HG03066 (cell line): Measurements from ENCODE around the gene RTL5.

Experiments
- ATAC-seq: cut with Tn5 transposase; IDR thresholded peaks from one replicate; pipeline ENCODE4 v1.9.1; 2021; ENCODE audit warnings: low read depth; ENCODE audit not compliant: unreplicated experiment

The RTL5 gene

DNA sequence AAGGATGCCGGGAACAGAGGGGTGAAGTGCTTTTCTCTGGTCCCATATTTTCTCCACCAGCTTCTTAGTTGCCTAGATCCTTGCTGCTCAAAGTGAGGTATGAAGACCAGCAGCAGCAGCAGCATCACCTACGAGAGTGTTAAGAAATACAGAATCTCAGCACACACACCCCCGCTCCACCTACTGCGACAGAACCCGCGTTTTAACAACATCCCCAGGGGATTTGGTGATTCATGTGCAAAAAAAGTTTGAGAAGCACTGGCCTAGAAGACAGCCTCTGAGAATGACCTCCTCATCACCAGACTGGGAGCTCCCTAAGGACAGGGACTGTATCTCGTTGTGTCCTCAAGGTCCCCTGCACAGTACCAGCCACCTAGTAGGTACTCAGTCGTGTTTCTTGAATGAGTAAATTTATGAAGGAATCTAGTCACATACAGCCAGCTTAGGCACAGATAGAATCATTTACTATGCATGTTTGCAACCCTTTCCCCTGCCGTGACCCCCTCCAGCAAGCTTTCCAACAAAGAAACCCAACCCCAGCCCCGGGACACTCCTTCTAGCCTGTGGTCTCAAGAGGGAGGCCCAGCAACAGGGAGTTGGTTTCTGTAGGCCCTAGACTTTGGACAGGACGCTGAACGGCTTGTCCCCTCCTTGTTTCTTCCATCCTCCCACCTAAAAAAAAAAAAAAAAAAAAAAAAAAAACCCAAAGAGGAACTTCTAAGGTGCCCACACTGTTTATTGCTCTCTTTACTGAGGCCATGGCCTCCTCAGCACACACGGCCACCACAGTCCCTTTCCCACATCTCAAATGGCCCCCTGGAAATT, 21.5 kb downstream of the RTL5 start:
- no peak for ATAC-seq

DNA sequence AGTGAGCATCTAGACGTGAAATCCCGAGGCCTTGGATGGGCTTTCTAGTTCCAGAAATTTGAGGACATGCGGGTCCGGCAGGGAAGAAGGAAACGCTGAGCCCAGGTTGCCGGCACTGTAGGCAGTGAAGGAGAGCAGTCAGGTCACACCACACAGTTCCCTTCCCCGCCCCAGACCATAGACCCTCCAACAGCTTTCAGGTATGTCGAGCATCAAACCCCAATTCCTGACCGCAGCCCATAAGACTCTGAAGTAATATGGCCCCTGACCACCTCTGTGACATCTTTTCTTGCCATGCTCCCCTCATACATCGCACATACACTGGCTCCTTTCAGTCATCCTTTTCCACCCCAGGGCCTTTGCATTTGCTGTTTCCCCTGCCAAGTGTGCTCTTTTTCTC, 23.0 kb downstream of the RTL5 start:
- no peak for ATAC-seq

DNA sequence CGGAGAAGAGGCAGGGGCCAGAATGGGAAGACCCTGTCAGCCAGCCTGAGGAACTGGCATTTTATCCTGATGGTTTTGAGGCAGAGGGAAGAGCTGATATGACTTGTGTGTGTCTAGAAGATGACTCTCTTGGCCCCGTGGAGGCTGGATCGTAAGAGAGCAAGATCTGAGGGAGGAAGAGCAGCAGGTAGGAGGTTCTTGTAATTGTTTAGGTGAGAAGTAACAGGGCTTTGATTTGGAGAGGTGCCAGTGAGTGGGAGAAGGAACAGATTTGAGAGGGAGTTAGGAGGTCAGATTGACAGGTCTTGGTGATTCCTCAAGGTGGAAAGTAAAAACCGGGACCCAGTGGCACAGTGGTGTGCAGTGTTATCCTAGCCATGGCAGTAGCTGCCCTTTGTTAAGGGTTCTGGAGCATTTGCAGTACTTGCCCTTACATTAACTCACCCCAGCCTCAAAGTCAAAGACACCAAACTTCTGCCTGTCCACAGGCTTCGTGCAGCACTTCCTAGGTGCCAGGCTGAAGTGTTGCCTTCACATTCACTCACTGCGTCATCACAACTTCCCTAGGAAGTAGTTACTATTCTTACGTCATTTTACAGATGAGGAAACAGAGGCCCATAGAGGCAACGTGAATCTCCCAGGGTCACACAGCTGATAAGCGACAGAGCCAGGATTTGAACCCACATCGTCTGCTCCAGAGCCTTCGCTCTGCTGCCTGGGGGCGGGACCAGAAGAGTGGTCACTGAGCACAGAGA, 23.7 kb downstream of the RTL5 start:
- no peak for ATAC-seq

DNA sequence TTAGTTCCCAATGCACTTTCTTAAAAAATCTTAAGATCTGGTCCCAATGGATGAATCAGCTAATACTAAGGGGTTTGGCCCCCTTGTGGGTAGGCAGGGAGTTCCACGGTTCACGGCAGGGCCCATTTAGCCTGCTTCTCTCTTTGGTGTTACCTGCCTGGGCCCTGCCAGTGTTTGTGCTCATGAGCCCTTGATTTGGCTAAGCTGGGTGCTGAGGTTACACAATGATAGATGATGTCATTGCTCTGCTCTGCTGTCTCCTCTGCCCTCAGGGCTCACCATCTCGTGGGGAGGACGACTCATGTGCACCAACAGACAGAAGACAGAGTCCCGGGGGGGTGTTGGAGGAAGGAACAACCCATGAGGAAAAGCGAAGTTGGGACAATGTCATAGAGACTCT, 24.4 kb downstream of the RTL5 start:
- no peak for ATAC-seq

DNA sequence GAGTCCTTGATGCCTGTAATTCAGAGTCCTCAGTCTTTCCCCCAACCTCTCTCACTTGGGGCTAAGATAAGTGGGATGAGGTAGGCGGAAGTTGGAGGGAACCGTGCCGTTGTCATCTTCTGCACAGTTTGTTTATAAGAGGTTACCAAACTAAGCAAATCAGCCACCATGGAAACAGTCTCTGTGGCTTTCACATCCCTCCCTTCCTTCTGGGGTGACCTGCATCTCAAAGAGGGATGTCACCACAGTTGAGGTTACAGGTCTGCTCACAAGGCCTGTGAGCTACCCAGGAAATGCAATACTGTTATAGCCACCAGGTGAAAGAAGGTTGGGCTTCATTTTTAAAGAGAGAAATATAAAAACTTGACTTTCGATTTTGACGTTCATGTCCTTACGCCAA, 26.3 kb downstream of the RTL5 start:
- ATAC-seq = peak; percentile 46

DNA sequence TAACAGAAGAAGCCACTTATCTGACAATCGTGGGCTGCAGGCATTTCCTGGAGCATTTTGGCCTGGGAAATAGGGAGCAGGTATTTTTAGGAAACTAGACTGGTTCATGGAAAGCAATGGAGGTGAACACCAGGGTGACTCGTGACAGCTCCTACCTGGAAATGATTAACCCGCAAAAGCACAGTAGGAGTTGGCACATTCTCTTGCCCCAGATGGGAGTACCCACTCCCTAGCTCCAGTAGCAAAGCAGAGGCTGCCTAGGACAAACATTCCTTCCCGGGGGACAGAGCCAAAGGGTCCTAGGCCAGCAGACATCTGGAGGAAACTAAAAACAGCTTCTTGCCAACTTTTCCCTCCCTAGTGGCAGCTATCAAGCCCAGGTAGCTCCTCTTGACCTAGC, 29.0 kb downstream of the RTL5 start:
- no peak for ATAC-seq

DNA sequence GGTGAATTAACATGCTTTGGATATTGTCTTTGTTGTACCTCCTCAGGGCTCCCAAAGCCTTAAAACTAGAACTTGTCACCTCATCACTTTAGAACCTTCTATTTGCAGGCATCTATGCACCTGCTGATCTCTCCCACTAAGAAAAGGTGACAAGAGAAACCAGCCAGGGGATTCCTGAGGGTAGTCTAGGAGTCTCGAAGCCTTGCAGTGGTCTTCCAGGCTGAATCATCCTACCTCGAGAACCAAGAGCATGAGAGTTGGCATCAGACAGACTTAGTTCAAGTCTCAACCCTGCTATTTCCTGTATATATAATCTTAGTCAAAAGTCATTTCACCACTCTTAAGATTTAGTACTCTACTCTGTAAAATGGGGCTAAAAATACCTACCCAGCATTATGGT, 29.6 kb downstream of the RTL5 start:
- no peak for ATAC-seq

DNA sequence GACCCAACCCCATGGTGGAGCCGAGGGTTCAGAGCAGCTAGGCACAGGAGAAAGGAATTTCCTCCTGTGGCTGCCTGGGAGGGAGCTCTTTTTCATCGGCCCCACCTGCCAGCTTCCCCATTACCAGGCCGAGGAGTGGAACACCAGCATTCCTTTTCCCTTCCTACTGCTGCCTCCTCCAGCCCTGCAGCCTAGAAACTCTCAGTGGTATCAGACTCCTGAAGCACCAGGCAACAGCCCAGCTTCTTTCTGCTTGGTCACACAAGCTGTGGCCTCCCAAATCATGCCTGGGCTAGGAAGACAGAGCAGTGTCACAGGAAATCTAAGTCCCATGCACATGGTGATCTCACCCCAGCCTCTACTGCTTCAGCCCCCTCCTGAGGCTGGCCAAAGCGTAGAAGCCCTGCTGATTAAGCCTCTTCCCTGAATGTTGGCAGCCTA, 30.1 kb downstream of the RTL5 start:
- ATAC-seq = no peak

DNA sequence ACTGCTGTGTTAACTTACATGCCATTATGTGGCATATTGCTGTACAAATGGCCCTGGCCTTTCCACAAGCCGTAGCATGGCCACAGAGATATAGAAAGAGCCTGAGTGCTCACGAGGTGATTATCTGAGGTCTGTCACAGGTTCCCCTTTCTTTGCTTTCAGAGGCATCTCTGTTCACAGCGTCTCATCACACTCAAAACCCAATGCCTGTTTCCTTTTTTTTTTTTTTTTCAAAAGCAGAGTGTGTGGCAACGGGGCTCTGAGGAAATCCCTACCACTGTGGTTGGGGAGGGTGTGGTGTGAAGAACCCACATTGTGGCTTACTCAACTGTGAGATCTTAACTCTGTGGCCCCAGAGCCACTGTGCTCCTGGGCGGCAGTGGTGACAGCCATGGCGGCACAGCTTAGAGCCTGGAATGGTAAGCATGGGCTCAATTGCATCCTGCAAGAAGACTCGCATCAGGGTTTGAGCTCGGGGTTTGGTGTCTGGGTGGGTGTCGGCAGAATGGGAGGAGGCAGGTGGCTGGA, 30.8 kb downstream of the RTL5 start:
- ATAC-seq = peak; percentile 76

DNA sequence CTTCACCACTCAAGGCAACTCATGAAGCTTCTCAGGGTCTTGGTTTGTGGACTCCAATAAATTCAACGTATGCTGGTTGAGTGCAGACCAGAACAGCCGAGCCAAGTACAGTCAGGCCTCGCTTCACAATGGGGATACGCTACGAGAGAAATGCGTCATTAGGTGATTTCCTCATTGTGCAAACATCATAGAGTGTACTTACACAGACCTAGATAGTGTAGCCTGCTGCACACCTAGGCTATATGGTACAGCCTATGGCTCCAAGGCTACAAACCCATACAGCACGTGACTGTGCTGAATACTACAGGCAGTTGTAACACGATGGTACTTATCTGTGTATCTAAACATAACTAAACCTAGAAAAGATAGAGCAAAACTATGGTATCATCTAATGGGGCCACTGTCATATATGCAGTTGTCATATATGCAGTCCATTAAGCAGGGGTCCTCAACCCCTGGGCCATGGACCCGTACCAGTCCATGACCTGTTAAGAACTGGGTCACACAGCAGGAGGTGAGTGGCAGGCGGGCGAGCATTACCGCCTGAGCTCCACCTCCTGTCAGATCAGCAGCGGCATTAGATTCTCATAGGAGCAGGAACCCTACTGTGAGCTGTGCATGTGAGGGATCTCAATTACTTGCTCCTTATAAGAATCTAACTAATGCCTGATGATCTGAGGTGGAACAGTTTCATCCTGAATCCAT, 31.5 kb downstream of the RTL5 start:
- no peak for ATAC-seq

DNA sequence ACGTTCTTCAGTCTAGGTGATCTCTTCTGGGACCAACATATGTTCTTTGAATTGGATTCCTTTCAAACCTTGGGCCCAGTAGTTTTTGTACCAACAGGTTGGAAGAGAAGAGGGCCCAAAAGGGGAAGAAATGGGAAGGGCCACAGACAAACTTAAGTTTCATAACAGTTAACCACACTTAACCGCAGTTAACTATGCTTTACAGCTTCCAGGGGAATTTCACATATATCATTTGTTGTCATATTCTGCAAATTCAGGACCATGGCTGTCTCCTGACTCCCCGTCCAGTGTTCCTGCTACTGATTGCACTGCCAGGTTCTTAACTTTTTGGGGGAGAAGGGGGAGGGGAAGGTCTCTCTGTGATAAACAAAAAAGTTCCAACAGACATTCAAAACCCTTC, 34.6 kb downstream of the RTL5 start:
- no peak for ATAC-seq

DNA sequence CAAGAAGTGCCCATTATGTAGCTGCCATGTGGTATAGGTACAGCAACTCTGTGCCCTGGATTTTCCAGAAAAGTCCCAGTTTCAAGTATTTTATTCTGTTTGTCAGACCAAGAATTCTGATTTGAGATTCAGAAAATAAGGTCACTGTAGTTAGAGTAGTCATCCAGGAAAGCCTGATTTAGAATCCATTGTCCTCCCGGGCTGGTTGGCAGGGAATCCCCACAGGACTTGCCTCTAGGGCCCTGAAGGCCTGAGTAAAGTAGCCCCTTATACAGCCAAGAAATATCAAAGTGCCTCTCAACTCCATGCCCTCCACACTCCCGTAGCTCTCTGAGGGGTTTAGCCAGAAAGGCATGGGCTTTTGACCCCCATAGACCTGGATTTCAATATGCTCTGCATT, 36.3 kb downstream of the RTL5 start:
- ATAC-seq = no peak

DNA sequence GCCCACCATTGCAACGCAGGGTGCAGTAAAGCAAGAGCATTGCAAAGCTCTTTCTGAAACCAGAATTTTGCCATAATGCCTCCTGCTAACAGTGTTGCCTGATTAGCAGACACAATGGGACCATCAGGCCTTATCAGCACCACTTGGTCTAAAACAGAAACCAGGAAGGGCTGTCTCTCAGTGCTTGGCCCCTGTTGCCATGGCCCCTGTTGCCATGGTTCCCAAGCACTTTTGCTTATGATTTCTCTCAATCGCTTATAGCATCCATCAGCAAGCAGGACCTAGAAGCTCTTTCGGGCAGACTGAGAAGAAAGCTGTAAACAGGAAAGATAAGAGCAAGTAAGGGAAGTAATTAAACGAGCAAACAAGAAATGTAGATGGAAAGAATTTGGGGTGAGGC, 36.8 kb downstream of the RTL5 start:
- peak; percentile 60 for ATAC-seq

DNA sequence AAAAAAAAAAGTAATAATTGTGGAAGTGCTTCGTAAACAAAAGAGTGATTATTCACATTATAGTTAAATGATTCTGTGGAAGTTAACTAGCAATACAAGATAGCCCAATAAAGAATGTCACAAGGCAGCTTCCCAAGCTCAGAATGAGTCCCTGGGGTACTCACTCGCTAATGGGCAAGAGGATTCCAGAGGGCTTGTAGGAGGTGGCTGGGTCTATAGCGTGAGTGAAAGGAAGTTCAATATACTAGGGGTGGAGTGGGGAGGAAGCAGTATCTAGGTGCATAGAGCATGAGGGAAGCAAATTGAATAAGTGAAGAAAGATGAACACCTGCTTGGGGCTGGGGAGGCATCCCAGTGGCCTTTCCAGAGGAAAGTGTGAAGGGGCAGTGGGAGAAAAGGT, 42.5 kb downstream of the RTL5 start:
- no peak for ATAC-seq

DNA sequence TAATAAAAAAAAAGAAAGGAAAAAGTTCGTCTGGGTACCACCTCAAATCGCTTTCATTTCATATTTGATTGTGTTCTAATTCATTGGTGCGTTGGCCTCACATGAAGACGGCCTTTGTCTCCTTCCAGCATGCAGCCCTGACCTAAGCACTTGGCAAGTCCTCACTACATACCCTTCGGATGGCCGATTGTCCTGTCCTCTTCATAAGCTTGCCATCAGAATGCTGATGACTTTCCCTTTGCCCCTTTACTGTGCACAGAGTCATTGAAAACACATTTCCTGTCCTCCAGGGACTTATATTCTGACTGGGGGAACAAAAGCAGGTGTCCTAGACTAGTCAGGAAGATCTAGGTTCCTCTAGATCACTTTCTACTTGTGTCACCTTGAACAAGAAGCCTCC, 43.0 kb downstream of the RTL5 start:
- ATAC-seq = no peak

DNA sequence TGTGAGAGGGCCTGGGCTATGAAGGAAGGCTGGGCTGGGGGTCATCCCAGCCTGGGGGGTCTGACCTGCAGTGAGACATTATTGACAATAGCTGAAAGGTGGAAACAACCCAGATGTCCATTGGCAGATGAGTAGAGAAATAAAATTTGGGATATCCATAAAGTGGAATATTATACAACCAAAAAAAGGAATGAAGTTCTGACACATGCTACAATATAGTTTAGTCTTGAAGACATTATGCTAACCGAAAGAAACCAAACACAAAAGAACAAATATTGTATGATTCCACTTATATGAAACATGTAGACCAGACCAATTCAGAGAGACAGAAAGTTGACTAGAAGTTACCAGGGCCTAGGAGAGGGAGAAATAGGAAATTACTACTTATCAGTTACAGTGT, 44.7 kb downstream of the RTL5 start:
- no peak for ATAC-seq

DNA sequence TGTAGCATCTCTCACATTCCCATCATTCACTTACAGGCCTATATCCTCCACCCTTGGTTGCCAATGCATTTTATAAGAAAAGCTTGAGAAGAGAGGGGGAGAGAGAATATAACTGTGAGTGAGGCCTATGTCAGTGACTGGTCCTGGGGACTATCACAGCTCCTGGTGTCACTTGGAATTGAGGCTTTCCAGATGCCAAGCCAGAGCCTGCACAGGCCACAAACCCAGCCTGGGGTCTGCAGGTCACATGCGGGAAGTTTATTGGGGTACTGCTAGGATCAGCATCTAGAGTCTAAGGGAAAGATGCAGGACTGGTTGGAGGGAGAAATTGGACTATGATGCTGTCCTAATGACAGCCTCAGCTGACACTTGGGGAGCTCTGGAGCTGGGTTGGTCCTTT, 47.6 kb downstream of the RTL5 start:
- no peak for ATAC-seq

DNA sequence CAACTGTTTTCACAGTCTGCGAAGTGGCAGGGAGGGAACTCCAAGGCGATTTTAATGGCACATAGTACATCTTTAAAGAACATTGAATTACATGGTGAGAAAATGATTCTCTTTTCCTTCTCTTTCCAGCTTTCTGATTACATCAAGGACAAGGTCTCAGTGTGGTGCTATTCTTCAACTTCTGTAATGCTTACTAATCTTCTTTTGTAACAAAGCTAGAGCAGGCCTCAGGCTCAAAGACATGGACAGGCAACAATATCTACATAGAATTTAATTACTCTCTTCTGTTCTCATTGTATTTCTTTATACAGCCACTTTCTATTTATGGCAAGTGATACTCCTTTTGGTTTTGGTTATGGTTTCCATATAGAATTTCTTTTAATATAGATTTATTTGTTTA, 48.4 kb downstream of the RTL5 start:
- no peak for ATAC-seq

DNA sequence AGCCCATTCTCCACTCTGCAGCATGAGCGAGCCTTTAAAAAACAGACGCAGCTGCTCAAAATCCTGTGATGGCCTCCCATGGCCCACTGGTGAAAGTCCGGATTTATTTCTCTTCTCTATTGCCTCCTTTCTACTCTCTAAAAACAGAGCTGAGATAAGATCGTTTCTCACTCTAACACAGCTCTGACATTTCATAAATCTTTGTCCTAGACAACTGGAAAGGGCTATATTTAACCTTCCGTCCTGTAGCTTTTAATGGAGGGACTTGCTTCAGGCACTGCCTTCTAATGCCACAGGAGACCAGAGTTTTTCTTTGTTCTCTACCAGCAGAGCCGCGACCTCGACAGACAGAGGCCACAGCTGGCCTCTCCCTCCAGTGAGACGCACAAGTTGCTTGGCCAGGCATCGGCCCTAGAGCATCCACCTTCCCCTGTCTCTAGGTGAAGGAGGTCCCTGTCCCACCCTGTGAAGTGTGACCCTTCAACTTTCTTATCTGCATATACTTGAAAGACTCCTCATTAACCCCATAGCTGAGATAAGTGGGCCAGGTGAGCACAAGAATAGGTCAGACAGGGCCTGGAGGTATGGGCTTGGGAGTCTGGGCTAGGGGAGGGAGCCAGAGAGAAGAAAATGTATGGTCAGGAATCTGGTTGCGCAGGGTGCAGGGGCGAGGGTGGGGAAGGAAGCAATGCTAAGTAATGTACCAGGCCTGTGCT, 50.0 kb downstream of the RTL5 start:
- ATAC-seq = no peak

DNA sequence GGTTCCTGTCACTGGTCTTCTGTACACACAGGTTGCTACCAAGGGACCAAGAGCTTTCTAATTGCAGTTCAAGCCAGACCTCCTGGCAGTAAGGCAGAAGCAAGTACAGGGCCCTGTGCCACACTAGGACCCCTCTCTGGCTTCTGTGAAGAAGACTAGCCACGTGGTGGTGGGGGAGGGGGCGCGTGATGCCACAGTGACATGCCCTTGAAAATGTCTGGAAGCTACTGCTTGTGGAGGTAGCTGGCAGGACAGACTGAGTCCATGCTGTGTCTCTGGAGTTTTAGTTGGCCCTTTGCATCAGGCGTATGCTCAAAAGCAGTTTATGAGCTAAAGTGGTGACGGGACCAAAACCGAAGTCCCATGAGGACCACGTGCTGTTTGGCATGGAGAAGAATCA, 50.9 kb downstream of the RTL5 start:
- ATAC-seq = no peak

DNA sequence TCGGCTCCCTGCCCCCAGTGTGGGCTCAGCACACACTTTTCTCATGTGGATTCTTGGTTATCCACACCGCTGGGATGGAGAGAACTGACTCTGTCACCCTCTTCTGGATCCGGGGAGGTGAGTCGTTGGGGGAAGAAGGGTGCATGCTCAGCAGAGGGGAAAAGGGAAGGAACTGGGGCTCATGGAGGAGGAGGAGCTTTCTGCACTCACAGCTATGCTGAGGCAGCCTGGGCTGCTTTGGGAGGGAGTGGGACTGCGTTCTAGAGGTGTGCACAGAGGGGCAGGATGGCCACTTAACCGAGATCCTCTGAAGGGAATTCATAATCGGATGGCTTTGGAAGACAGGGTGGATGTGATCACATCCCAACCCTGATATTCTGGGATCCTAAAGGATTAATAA, 51.6 kb downstream of the RTL5 start:
- no peak for ATAC-seq
